ENCODE measurements around the gene DIDO1. TPM values are rescaled to one million over a fixed set of nuclear protein-coding genes. Genes with fewer than 3 reads are reported as not detected.

Gene DIDO1
- total and polyA plus RNA-seq, 2 of the 13 experiments (the other 11 are each of a cell fraction or from before 2014, with no cell fraction given), result 75.0 to 75.1 TPM

DNA sequence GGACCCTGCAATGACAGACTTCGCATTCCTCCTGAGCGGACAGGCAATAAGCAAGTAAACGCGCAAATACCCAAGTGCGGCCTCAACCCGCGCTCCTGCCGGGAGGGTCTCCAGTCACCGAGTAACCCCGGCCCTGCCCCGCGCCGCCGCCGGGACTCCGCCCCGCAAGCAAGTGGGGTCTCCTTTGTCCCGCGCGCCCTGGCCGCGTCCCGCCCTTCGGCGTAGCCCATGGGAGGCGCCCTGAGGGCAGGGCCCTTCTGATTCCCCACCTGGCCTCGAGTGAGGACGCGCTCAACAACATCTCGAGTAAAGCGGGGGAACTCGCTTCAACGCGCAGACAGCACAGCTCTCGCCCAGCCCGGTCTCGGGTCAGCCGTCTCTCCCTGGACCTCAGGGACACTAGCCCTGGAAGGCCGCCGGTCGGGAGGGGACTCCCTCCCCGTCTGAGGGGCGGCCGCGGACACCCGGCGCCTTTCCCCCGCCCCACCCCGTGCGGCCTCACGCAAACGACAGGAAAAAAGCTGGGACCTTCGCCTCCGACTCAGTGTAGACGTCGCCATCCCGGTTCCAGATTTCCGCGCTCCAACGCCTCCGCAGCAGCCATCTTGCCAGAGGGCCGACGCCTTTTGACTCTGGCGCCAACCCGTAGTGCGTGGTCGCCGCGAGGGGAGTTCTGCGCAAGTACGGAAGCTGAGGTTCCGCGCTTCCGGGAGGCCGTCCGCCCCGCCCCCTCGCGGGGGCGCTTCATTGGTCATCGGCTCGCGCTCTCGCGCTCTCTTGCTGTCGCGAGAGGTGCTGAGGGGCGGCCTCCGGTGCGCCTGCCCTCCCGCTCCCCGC lies 11.2 kb upstream of the DIDO1 start (continued):
- TF ChIP-seq, protein P1, sequence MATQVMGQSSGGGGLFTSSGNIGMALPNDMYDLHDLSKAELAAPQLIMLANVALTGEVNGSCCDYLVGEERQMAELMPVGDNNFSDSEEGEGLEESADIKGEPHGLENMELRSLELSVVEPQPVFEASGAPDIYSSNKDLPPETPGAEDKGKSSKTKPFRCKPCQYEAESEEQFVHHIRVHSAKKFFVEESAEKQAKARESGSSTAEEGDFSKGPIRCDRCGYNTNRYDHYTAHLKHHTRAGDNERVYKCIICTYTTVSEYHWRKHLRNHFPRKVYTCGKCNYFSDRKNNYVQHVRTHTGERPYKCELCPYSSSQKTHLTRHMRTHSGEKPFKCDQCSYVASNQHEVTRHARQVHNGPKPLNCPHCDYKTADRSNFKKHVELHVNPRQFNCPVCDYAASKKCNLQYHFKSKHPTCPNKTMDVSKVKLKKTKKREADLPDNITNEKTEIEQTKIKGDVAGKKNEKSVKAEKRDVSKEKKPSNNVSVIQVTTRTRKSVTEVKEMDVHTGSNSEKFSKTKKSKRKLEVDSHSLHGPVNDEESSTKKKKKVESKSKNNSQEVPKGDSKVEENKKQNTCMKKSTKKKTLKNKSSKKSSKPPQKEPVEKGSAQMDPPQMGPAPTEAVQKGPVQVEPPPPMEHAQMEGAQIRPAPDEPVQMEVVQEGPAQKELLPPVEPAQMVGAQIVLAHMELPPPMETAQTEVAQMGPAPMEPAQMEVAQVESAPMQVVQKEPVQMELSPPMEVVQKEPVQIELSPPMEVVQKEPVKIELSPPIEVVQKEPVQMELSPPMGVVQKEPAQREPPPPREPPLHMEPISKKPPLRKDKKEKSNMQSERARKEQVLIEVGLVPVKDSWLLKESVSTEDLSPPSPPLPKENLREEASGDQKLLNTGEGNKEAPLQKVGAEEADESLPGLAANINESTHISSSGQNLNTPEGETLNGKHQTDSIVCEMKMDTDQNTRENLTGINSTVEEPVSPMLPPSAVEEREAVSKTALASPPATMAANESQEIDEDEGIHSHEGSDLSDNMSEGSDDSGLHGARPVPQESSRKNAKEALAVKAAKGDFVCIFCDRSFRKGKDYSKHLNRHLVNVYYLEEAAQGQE (IDR thresholded peaks at IDR 0.05; ENCODE audit: borderline replicate concordance in 1 of 2, low read depth in 1 of 2, low read length in 2 of 2), result peak in 1 of 2 experiments; percentile 66; a peak in 1 of 4 replicates
- TF ChIP-seq AHR (CRISPR knock-in tag; IDR thresholded peaks at IDR 0.05) (peak; percentile 91), ZNF614 (CRISPR knock-in tag; IDR thresholded peaks at IDR 0.05; ENCODE audit: borderline replicate concordance) (peak; percentile 85; the same call in 1 of the 2 replicates), ZNF816 (CRISPR knock-in tag; IDR thresholded peaks at IDR 0.05; ENCODE audit: borderline replicate concordance) (peak; percentile 83), ZNF138 (CRISPR knock-in tag; IDR thresholded peaks at IDR 0.05; ENCODE audit: low read depth) (peak; percentile 88), NCOA5 (CRISPR knock-in tag; IDR thresholded peaks at IDR 0.05) (no peak), ZNF792 (CRISPR knock-in tag; IDR thresholded peaks at IDR 0.05) (peak; percentile 97), RXRA (CRISPR knock-in tag; IDR thresholded peaks at IDR 0.05) (peak; percentile 87), ZC3H4 (CRISPR knock-in tag; IDR thresholded peaks at IDR 0.05; ENCODE audit: borderline replicate concordance) (peak; percentile 69; the same call in 1 of the 2 replicates), NFIB (CRISPR knock-in tag; IDR thresholded peaks at IDR 0.05; ENCODE audit: borderline replicate concordance) (no peak), SOX13 (IDR thresholded peaks at IDR 0.05) (no peak), SOX13 (CRISPR knock-in tag; conservative IDR thresholded peaks at IDR 0.05 in 1 of 2, IDR thresholded peaks at IDR 0.05 in 1 of 2) (peak in 1 of 2 experiments; percentile 69; a peak in 2 of 4 replicates), CBX2 (IDR thresholded peaks at IDR 0.05; ENCODE audit: low read depth, low read length) (no peak), CBX2 (CRISPR knock-in tag; IDR thresholded peaks at IDR 0.05; ENCODE audit: low read depth) (no peak; the same call in 1 of the 2 replicates), SMARCE1 (IDR thresholded peaks at IDR 0.05; ENCODE audit: borderline replicate concordance) (no peak)
- TF ChIP-seq, protein P2, sequence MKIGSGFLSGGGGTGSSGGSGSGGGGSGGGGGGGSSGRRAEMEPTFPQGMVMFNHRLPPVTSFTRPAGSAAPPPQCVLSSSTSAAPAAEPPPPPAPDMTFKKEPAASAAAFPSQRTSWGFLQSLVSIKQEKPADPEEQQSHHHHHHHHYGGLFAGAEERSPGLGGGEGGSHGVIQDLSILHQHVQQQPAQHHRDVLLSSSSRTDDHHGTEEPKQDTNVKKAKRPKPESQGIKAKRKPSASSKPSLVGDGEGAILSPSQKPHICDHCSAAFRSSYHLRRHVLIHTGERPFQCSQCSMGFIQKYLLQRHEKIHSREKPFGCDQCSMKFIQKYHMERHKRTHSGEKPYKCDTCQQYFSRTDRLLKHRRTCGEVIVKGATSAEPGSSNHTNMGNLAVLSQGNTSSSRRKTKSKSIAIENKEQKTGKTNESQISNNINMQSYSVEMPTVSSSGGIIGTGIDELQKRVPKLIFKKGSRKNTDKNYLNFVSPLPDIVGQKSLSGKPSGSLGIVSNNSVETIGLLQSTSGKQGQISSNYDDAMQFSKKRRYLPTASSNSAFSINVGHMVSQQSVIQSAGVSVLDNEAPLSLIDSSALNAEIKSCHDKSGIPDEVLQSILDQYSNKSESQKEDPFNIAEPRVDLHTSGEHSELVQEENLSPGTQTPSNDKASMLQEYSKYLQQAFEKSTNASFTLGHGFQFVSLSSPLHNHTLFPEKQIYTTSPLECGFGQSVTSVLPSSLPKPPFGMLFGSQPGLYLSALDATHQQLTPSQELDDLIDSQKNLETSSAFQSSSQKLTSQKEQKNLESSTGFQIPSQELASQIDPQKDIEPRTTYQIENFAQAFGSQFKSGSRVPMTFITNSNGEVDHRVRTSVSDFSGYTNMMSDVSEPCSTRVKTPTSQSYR (CRISPR knock-in tag; IDR thresholded peaks at IDR 0.05; ENCODE audit: borderline replicate concordance), result peak; percentile 67; the same call in 1 of the 2 replicates
- TF ChIP-seq, protein P3, sequence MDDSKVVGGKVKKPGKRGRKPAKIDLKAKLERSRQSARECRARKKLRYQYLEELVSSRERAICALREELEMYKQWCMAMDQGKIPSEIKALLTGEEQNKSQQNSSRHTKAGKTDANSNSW (CRISPR knock-in tag; IDR thresholded peaks at IDR 0.05; ENCODE audit: borderline replicate concordance), result no peak; the same call in 1 of the 2 replicates
- TF ChIP-seq, protein P4, sequence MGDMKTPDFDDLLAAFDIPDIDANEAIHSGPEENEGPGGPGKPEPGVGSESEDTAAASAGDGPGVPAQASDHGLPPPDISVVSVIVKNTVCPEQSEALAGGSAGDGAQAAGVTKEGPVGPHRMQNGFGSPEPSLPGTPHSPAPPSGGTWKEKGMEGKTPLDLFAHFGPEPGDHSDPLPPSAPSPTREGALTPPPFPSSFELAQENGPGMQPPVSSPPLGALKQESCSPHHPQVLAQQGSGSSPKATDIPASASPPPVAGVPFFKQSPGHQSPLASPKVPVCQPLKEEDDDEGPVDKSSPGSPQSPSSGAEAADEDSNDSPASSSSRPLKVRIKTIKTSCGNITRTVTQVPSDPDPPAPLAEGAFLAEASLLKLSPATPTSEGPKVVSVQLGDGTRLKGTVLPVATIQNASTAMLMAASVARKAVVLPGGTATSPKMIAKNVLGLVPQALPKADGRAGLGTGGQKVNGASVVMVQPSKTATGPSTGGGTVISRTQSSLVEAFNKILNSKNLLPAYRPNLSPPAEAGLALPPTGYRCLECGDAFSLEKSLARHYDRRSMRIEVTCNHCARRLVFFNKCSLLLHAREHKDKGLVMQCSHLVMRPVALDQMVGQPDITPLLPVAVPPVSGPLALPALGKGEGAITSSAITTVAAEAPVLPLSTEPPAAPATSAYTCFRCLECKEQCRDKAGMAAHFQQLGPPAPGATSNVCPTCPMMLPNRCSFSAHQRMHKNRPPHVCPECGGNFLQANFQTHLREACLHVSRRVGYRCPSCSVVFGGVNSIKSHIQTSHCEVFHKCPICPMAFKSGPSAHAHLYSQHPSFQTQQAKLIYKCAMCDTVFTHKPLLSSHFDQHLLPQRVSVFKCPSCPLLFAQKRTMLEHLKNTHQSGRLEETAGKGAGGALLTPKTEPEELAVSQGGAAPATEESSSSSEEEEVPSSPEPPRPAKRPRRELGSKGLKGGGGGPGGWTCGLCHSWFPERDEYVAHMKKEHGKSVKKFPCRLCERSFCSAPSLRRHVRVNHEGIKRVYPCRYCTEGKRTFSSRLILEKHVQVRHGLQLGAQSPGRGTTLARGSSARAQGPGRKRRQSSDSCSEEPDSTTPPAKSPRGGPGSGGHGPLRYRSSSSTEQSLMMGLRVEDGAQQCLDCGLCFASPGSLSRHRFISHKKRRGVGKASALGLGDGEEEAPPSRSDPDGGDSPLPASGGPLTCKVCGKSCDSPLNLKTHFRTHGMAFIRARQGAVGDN (CRISPR knock-in tag; IDR thresholded peaks at IDR 0.05), result peak; percentile 96

All from HepG2 (cell line).